Calu3 (cell line): ENCODE data around the gene B3GNT2. TPM values are rescaled to one million over a fixed set of nuclear protein-coding genes. Genes with fewer than 3 reads are reported as not detected.

ENCODE experiments used
- BruUV-seq: library from RNA; stranded (reverse); fragments of 400-500 nt; replicated peaks from 2 replicates; lab custom pipeline; 2021; lab: Mats Ljungman, UMichigan
- CTCF ChIA-PET: fragments of 300-600 bp; sonication (Branson Sonifier 250); formaldehyde crosslinking; loops from one replicate; lab custom pipeline; 2022; ENCODE audit warnings: antibody characterized with exemption; lab: Charles Lee
- DNase-seq: peaks from one replicate; pipeline ENCODE4 v3.0.0; 2022
- H3K27ac Mint-ChIP-seq: one replicate; pipeline ENCODE4 v1.8.0; 2022; ENCODE audit warnings: mixed read lengths; ENCODE audit not compliant: unreplicated experiment
- H3K27me3 Mint-ChIP-seq: one replicate; pipeline ENCODE4 v1.8.0; 2022; ENCODE audit warnings: mixed read lengths; ENCODE audit not compliant: unreplicated experiment
- H3K36me3 Mint-ChIP-seq: one replicate; pipeline ENCODE4 v1.8.0; 2022; ENCODE audit warnings: mild to moderate bottlenecking, moderate library complexity, mixed read lengths; ENCODE audit not compliant: insufficient read depth, unreplicated experiment
- H3K4me1 Mint-ChIP-seq: one replicate; pipeline ENCODE4 v1.8.0; 2022; ENCODE audit warnings: mild to moderate bottlenecking, low read depth, mixed read lengths; ENCODE audit not compliant: unreplicated experiment
- H3K4me3 Mint-ChIP-seq: one replicate; pipeline ENCODE4 v1.8.0; 2022; ENCODE audit warnings: mild to moderate bottlenecking, low read depth, moderate library complexity, mixed read lengths; ENCODE audit not compliant: unreplicated experiment
- H3K9me3 Mint-ChIP-seq: one replicate; pipeline ENCODE4 v1.8.0; 2022; ENCODE audit warnings: low read depth, mixed read lengths; ENCODE audit not compliant: unreplicated experiment
- intact Hi-C: fragments of 100-400 bp; cut with micrococcal nuclease; formaldehyde crosslinking; loops from one replicate; pipeline ENCODE4 v1.10.0; 2022; ENCODE audit not compliant: unreplicated experiment
- total RNA-seq: library from RNA; stranded (reverse); gene quantifications from 2 replicates; pipeline ENCODE4 v1.2.3, GENCODE V29; 2022
- TF ChIP-seq, protein P1 (sequence below): fragments of 200-600 bp; IDR thresholded peaks from one replicate; pipeline ENCODE4 v1.8.0; 2022; ENCODE audit warnings: antibody characterized with exemption; ENCODE audit not compliant: unreplicated experiment

The B3GNT2 gene
- total RNA-seq, 1 experiment from 2014 or later = 23.8 TPM

- TF ChIP-seq, protein P1, sequence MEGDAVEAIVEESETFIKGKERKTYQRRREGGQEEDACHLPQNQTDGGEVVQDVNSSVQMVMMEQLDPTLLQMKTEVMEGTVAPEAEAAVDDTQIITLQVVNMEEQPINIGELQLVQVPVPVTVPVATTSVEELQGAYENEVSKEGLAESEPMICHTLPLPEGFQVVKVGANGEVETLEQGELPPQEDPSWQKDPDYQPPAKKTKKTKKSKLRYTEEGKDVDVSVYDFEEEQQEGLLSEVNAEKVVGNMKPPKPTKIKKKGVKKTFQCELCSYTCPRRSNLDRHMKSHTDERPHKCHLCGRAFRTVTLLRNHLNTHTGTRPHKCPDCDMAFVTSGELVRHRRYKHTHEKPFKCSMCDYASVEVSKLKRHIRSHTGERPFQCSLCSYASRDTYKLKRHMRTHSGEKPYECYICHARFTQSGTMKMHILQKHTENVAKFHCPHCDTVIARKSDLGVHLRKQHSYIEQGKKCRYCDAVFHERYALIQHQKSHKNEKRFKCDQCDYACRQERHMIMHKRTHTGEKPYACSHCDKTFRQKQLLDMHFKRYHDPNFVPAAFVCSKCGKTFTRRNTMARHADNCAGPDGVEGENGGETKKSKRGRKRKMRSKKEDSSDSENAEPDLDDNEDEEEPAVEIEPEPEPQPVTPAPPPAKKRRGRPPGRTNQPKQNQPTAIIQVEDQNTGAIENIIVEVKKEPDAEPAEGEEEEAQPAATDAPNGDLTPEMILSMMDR = no peak
- Mint-ChIP-seq H3K27ac (no peak overlapping the region), H3K4me3 (no peak overlapping the region), H3K27me3 (no peaks in the 10 kb centered on the region), H3K36me3 (peaks cover 5% of the 10 kb centered on the region), H3K9me3 (no peaks in the 10 kb centered on the region), H3K4me1 (peaks cover 41% of the 10 kb centered on the region)
- intact Hi-C loops = no loop called here
- DNase-seq = no peak
- CTCF ChIA-PET = no interaction called here
- BruUV-seq = no TSS peak
Observed at GRCh38 chr2:62215306-62216064, 19.6 kb downstream of the B3GNT2 start.

DNA sequence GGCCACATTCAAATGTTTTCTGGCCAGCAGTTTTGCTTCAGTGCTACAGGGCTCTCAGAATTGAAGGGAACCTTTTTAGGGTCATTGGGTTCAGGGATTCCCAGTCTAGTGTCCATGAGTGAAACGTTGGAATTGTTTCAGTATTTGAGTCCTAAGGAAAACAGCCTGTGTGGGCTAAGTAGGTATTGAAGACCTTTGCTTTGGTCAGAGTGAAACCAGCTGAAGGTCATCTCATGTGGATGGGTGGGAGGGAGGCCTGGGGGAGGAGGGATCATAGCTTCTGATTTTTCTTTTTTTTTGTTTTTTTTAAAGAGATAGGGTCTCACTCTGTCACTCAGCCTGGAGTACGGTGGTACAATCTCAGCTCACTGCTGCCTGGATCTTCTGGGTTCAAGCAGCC is 20.2 kb downstream of the B3GNT2 start:
- Mint-ChIP-seq H3K27ac (no peak overlapping the region), H3K36me3 (peaks cover under 1% of the 10 kb centered on the region), H3K27me3 (no peaks in the 10 kb centered on the region), H3K4me3 (no peak overlapping the region), H3K9me3 (no peaks in the 10 kb centered on the region), H3K4me1 (peaks cover 41% of the 10 kb centered on the region)
- CTCF ChIA-PET = no interaction called here
- TF ChIP-seq, protein P1 = no peak
- intact Hi-C loops = no loop called here
- no TSS peak for BruUV-seq
- no peak for DNase-seq

DNA sequence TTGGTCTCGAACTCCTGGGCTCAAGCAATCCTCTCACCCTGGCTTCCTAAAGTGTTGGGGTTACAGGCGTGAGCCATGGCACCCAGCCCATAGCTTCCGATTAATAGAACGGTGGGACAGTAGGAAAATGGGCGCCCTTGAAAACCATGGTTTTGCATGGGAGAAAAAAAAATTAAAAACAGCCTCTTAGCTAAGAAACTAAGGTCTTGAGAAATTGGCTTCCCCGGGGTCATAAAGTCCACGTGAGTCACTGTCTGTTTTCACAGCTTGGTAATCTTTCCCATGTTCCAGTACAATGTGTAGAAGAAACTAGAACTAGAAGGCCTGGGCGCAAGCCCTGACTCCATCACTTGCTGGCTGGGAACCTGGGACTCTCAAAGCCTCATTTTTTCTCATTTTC is 20.7 kb downstream of the B3GNT2 start:
- DNase-seq = no peak
- TF ChIP-seq, protein P1 = no peak
- Mint-ChIP-seq H3K36me3 (no peaks in the 10 kb centered on the region), H3K4me1 (peaks cover 38% of the 10 kb centered on the region), H3K9me3 (no peaks in the 10 kb centered on the region), H3K4me3 (no peak overlapping the region), H3K27me3 (no peaks in the 10 kb centered on the region), H3K27ac (no peak overlapping the region)
- intact Hi-C loops = no loop called here
- BruUV-seq = no TSS peak
- CTCF ChIA-PET = no interaction called here

GRCh38 chr2:62217421-62217820 is 21.5 kb downstream of the B3GNT2 start:
- no TSS peak for BruUV-seq
- Mint-ChIP-seq H3K27me3 (no peaks in the 10 kb centered on the region), H3K4me1 (peaks cover 30% of the 10 kb centered on the region), H3K27ac (no peak overlapping the region), H3K36me3 (no peaks in the 10 kb centered on the region), H3K4me3 (no peak overlapping the region), H3K9me3 (no peaks in the 10 kb centered on the region)
- CTCF ChIA-PET = no interaction called here
- TF ChIP-seq, protein P1 = no peak
- no peak for DNase-seq
- intact Hi-C loops = no loop called here
